IPS-15b (cell line): Measurements from ENCODE around the gene PBOV1.

Source experiments
- H3K27me3 ChIP-seq: one replicate; pipeline ENCODE4 v1.6.1; 2013; ENCODE audit warnings: low read length; ENCODE audit not compliant: control insufficient read depth, insufficient read depth
- H3K36me3 ChIP-seq: one replicate; pipeline ENCODE4 v1.6.1; 2013; ENCODE audit warnings: low read length; ENCODE audit not compliant: control insufficient read depth, insufficient read depth
- H3K4me1 ChIP-seq: one replicate; pipeline ENCODE4 v1.6.1; 2013; ENCODE audit warnings: mild to moderate bottlenecking, low read length; ENCODE audit not compliant: control insufficient read depth, insufficient read depth
- H3K4me3 ChIP-seq: one replicate; pipeline ENCODE4 v1.5.1; 2013; ENCODE audit warnings: low read depth, low read length
- H3K9ac ChIP-seq: one replicate; pipeline ENCODE4 v1.6.1; 2013; ENCODE audit warnings: low read depth, mild to moderate bottlenecking, low read length
- H3K9me3 ChIP-seq: one replicate; pipeline ENCODE4 v1.6.1; 2013; ENCODE audit warnings: mild to moderate bottlenecking, low read length; ENCODE audit not compliant: control insufficient read depth, insufficient read depth

The PBOV1 gene

DNA sequence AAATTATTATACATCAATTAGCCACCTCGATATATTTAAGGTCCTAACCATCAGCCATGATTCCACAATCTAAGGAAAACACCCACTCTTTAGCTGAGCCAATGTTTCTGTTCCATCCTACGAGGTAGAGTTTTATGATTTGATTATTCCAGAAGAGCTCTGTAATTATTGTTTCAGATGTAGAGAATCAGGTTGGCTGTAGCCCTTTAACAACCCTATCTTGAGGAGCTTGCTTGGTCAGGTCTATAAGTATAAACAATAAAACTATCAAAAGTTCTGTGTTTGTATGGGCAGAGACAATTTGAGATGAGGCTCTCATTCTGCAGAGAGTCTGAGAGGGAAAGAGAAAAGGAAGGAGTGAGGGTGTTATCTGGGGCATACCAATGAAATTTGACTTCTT lies at the start of gene PBOV1:
PBOV1 (minus strand) TSS at position 43 of the 400 bp plus-strand sequence. CDS start 96 bp downstream, outside the sequence.
- no peaks in the 10 kb centered on the region for H3K36me3 ChIP-seq
- no peaks in the 10 kb centered on the region for H3K27me3 ChIP-seq
- no peaks in the 10 kb centered on the region for H3K4me1 ChIP-seq
- no peak within 1 kb of the TSS for H3K9ac ChIP-seq
- no peaks in the 10 kb centered on the region for H3K9me3 ChIP-seq
- H3K4me3 ChIP-seq, result no peak within 1 kb of the TSS

DNA sequence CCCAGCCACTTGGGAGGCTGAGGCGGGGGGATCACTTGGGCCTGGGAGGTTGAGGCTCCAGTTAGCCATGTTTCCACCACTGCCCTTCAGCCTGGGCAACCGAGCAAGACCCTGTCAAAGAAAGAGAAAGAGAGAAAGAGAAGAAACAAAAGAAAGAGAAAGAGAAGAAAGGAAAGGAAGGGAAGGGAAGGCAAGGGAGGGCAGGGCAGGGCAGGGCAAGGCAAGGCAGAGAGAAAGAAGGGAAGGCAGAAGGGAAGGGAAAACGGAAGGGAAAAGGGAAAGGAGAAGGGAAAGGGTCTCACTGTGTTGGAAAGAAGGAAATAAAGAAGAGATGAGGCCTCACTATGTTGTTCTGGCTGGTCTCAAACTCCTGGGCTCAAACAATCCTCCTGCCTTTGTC lies 47.8 kb upstream of the PBOV1 start:
- Histone ChIP-seq H3K36me3 (no peaks in the 10 kb centered on the region), H3K9ac (no peak overlapping the region), H3K4me1 (no peaks in the 10 kb centered on the region), H3K27me3 (no peaks in the 10 kb centered on the region), H3K4me3 (no peak overlapping the region), H3K9me3 (no peaks in the 10 kb centered on the region)

DNA sequence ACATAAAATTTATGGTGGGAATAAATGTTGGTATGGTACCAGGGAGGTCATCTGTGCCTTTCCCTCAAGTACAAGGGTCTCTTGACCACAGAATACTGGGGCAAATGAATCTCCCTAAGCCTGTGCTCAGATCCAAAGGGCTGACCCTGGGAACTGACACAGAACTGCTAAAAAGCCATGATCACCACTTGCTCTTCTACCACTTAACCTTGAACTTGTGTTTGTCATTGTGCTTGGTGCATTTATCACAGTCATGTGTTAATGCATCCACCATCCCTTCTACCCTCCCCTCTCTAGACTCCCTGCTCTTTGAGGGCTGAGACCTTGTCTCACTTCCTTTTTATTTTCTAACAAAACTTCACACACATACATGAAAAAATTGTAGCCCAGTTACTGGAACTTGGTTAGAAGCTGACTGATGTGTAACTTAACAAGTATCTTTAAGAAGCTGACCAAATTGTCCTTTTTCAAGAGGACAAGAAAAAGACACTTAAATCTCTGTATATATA lies 46.1 kb upstream of the PBOV1 start:
- H3K36me3 ChIP-seq, result no peaks in the 10 kb centered on the region
- no peaks in the 10 kb centered on the region for H3K27me3 ChIP-seq
- H3K9ac ChIP-seq, result no peak overlapping the region
- H3K9me3 ChIP-seq, result no peaks in the 10 kb centered on the region
- no peaks in the 10 kb centered on the region for H3K4me1 ChIP-seq
- H3K4me3 ChIP-seq, result no peak overlapping the region

DNA sequence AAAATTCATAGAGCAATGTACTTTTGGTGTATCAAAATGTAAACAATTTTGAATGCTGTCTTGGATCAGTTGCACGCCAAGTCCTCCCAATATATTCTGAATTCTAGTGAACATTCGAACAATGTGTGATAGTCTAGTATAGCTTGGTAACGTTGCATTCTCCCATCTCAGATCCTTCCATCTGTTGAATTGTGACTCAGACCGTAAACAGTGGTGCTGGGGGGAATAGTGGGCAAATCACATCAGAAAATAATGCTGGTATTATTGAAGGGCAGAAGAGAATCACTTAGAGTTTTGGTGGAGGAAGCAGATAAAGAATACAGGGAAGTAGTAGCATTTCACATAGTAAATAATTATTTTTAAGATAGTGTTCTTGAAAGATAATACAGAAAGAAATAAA lies 45.7 kb upstream of the PBOV1 start:
- H3K4me1 ChIP-seq, result no peaks in the 10 kb centered on the region

DNA sequence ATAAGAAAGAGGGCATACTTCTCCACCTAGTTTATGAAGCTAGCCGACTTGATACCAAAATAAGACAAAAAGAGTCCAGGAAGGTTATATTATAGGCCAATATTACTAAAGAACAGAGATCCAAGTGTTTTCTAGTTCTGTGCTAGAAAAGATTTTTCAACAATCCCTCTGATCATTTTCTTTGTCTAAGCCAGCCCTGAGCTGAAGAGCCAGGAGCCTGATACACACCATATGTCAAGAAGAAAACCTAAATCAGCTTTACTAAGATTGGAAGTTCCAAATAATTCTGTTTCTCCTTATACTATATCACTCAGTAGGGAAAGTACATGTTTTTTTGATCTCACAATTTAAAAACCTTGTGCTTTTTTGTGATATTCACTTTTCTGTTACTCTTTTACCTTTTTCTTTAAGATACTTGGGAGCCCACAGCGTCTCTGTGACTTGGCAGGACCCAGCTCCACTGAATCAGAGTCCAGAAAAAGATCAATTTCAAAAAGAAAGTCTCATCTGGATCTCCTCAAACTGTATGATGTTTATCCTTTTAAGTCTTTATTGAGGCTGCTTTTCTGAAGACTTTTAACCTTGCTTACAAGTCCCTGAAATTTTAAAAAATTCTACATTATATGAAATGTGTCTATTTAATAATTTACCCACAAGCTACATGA lies 43.0 kb upstream of the PBOV1 start:
- H3K27me3 ChIP-seq, result no peaks in the 10 kb centered on the region
- H3K9ac ChIP-seq, result no peak overlapping the region
- H3K4me3 ChIP-seq, result no peak overlapping the region
- H3K9me3 ChIP-seq, result no peaks in the 10 kb centered on the region
- no peaks in the 10 kb centered on the region for H3K4me1 ChIP-seq
- no peaks in the 10 kb centered on the region for H3K36me3 ChIP-seq

More for the DNA sequence above, 45.7 kb upstream of the PBOV1 start:
- no peaks in the 10 kb centered on the region for H3K36me3 ChIP-seq
- H3K27me3 ChIP-seq, result no peaks in the 10 kb centered on the region
- no peak overlapping the region for H3K9ac ChIP-seq
- H3K9me3 ChIP-seq, result no peaks in the 10 kb centered on the region
- no peak overlapping the region for H3K4me3 ChIP-seq

DNA sequence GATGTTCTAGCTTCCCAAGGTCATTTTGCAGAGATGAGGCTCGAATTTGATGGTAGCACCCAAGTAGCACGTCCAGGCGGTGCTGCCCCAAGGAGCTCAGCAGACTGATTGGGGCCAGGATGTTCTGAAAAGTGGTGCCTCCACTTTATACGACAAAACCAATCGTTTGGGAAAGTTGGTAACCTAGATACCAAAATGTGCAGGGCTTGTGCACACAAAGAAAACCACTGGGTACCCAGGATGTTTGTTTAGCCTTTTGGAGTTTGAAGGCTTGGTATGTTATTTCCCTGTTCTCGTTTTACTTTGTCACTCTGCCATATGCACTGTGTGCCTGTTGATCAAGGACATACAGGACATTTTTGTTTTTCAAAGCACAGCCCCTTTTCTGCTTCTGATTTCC lies 40.7 kb upstream of the PBOV1 start:
- Histone ChIP-seq H3K9me3 (no peaks in the 10 kb centered on the region), H3K27me3 (no peaks in the 10 kb centered on the region), H3K4me3 (no peak overlapping the region), H3K9ac (no peak overlapping the region), H3K36me3 (no peaks in the 10 kb centered on the region), H3K4me1 (no peaks in the 10 kb centered on the region)

DNA sequence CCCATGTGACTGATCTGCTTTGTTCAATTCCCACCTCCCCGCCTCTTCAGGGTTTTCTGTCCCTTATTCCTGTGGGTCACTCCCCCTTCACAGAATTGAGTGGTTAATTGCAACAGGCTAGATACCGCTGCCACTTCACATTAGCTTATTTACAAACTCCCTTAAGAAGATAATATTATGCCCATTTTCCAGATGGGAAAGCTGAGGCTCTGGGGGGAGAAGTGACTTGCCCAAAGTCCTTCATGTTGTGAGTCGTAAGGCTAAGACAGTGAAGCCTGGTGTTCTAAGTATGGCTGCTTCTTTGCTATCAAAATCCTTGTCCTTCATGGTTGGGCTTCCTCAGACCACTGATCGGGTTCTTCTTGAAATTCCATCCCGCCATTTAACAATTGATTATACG lies 39.9 kb upstream of the PBOV1 start:
- H3K27me3 ChIP-seq, result no peaks in the 10 kb centered on the region
- H3K9ac ChIP-seq, result no peak overlapping the region
- no peaks in the 10 kb centered on the region for H3K4me1 ChIP-seq
- H3K36me3 ChIP-seq, result no peaks in the 10 kb centered on the region
- H3K9me3 ChIP-seq, result no peaks in the 10 kb centered on the region
- no peak overlapping the region for H3K4me3 ChIP-seq

DNA sequence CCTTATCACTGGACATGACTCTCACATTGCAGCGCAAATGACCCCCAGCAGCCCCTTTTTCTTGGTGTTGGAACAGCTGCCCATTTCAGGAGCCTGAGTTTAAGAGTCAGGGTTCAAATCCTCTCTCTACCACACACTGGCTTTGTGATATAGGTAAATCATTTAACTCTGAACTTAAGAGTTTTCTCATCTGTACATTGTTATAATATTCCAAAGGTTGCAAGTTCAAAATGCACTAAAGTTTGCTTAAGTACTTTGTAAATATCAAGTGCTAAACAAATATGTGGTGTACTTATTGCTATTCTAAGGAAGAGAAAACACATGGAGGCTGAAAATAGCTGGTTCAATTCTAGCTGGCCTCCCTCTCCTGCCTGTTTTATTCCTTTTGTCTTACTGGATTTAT lies 39.3 kb upstream of the PBOV1 start:
- Histone ChIP-seq H3K9ac (no peak overlapping the region), H3K36me3 (no peaks in the 10 kb centered on the region), H3K9me3 (no peaks in the 10 kb centered on the region), H3K27me3 (no peaks in the 10 kb centered on the region), H3K4me1 (no peaks in the 10 kb centered on the region), H3K4me3 (no peak overlapping the region)

DNA sequence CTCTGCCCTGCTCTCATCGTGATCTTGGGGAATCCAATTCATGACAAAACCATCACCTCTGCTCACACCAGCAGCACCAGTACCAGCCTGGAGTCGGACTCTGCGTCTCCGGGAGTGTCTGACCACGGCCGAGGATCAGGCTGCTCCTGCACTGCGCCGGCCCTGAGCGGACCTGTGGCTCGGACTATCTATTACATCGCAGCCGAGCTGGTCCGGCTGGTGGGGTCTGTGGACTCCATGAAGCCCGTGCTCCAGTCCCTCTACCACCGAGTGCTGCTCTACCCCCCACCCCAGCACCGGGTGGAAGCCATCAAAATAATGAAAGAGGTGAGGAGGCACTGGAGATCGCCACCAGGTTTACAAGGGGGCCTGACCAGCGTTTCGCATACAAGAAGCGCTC lies 37.2 kb upstream of the PBOV1 start:
- no peaks in the 10 kb centered on the region for H3K27me3 ChIP-seq
- no peak overlapping the region for H3K9ac ChIP-seq
- H3K4me1 ChIP-seq, result no peaks in the 10 kb centered on the region
- H3K4me3 ChIP-seq, result no peak overlapping the region
- no peaks in the 10 kb centered on the region for H3K9me3 ChIP-seq
- no peaks in the 10 kb centered on the region for H3K36me3 ChIP-seq

DNA sequence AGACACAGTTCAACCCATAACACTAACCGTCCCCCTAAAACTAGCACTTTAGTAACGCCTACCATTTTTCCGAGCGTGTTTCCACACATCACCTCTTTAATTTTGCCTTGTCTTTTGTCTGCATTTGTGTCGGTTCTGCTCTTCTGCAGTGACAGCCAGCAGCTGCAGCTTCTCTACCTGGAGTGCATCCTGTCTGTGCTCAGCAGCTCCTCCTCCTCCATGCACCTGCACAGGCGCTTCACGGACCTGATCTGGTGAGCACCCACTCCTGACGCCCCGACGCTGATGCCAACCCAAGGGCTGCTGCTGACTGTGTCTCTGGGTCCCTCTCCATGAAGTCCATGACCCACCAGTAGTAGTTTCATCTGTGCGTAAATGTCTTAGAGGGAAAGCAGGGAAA lies 35.4 kb upstream of the PBOV1 start:
- Histone ChIP-seq H3K4me3 (no peak overlapping the region), H3K36me3 (no peaks in the 10 kb centered on the region), H3K27me3 (no peaks in the 10 kb centered on the region), H3K4me1 (no peaks in the 10 kb centered on the region), H3K9ac (no peak overlapping the region), H3K9me3 (no peaks in the 10 kb centered on the region)

DNA sequence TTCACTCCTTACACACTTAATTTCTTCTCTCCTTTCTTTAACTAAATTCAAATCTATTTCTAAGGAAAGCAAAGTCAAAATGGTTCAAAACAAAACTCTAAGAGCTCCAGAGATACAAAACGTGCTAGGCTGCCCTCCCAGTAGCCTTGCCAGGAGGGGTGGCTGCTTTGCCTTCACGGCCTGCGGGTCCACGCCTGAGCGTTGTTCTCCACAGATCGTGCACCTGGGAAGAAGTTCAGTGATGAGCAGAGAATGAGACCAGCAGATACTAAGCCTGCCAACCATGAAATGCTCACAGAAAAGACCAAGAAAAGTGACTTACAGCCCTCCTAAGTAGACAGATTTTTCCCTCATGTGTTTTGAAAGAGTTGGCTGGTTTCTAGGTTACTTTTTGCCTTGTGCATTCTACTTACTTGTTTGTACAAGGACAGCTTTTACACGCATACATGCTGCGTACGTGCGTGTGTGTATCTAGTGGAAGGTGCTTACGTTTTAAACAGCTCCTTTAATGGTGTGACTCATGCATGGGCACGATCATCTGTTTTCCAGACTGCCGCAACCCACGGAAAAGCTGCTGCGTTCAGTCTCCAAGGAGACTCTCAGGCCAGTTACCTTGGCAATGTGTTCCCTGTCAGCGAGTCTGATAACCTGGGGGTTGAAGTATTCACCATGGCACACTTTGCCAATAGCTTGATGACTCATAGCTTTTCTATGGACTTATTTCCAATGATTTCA lies 32.4 kb upstream of the PBOV1 start:
- Histone ChIP-seq H3K36me3 (no peaks in the 10 kb centered on the region), H3K4me3 (no peak overlapping the region), H3K4me1 (no peaks in the 10 kb centered on the region), H3K9ac (no peak overlapping the region), H3K9me3 (no peaks in the 10 kb centered on the region), H3K27me3 (no peaks in the 10 kb centered on the region)

DNA sequence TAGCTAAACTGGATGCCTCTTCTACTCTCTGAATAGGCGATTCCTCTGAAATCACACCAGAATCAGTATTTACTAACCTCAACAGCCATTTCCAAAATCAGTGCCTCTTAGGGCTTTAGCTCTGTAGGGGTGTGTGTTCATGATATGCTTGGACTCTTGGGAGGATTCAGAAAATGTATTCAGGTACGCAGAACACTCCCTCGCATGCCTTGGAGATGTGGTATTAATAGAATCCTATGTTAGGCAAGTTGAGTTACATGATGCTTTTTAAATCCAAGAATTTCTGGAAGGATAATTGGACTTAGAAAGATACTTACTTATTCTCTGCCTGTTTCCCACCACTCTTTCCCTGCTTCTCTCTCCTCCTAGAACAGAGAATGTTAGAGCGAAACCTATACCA lies 31.8 kb upstream of the PBOV1 start:
- H3K9ac ChIP-seq, result no peak overlapping the region
- no peak overlapping the region for H3K4me3 ChIP-seq
- H3K27me3 ChIP-seq, result no peaks in the 10 kb centered on the region
- no peaks in the 10 kb centered on the region for H3K36me3 ChIP-seq
- H3K4me1 ChIP-seq, result no peaks in the 10 kb centered on the region
- no peaks in the 10 kb centered on the region for H3K9me3 ChIP-seq
